Astrocyte (in vitro differentiated cells and primary cell): ENCODE results near the gene GPRC5A. TPM values are rescaled to one million over a fixed set of nuclear protein-coding genes. Genes with fewer than 3 reads are reported as not detected.
A peak's percentile ranks its signal among the peaks of the same experiment; 100 is the strongest.

ENCODE experiments used
- DNase-seq: peaks from one replicate; pipeline ENCODE4 v3.0.0-alpha.2; 2010; ENCODE audit warnings: low read depth
- FAIRE-seq: peaks from 2 replicates; lab custom pipeline; 2011; peaks lifted over from hg19 to GRCh38; lab: Jason Lieb, UNC
- H2AFZ ChIP-seq: 2 replicates; pipeline ENCODE4 v1.6.0; 2012; ENCODE audit warnings: low read depth, low read length, inconsistent platforms
- H3K27ac ChIP-seq: 2 replicates; pipeline ENCODE4 v1.5.1; 2011; ENCODE audit warnings: low read depth, low read length, inconsistent platforms
- H3K27me3 ChIP-seq: 2 replicates; pipeline ENCODE4 v1.6.0; 2011; ENCODE audit warnings: low read length, inconsistent platforms; ENCODE audit not compliant: insufficient read depth
- H3K36me3 ChIP-seq: 2 replicates; pipeline ENCODE4 v1.5.1; 2011; ENCODE audit warnings: low read length, inconsistent platforms; ENCODE audit not compliant: insufficient read depth
- H3K4me1 ChIP-seq: 2 replicates; pipeline ENCODE4 v1.5.1; 2011; ENCODE audit warnings: low read length, inconsistent platforms; ENCODE audit not compliant: insufficient read depth
- H3K4me2 ChIP-seq: 2 replicates; pipeline ENCODE4 v1.6.0; 2012; ENCODE audit warnings: low read length, inconsistent platforms
- H3K4me3 ChIP-seq: 2 replicates; pipeline ENCODE4 v1.5.1; 2011; ENCODE audit warnings: low read depth, mild to moderate bottlenecking, low read length, inconsistent platforms; ENCODE audit not compliant: insufficient read depth
- H3K79me2 ChIP-seq: 2 replicates; pipeline ENCODE4 v1.6.0; 2012; ENCODE audit warnings: mild to moderate bottlenecking, low read length, inconsistent platforms; ENCODE audit not compliant: insufficient read depth
- H3K9ac ChIP-seq: 2 replicates; pipeline ENCODE4 v1.6.0; 2012; ENCODE audit warnings: mild to moderate bottlenecking, low read length, inconsistent platforms
- H3K9me3 ChIP-seq: 2 replicates; pipeline ENCODE4 v1.5.1; 2012; ENCODE audit warnings: low read depth, mild to moderate bottlenecking, low read length, inconsistent platforms; ENCODE audit not compliant: insufficient read depth
- H4K20me1 ChIP-seq: 2 replicates; pipeline ENCODE4 v1.6.0; 2012; ENCODE audit warnings: low read length, inconsistent platforms; ENCODE audit not compliant: insufficient read depth
- H3K27ac Mint-ChIP-seq: one replicate; pipeline ENCODE4 v1.8.0; 2021; ENCODE audit warnings: mild to moderate bottlenecking, mixed read lengths; ENCODE audit not compliant: unreplicated experiment
- H3K27me3 Mint-ChIP-seq: one replicate; pipeline ENCODE4 v1.8.0; 2021; ENCODE audit warnings: low read depth, mixed read lengths; ENCODE audit not compliant: unreplicated experiment
- H3K36me3 Mint-ChIP-seq: one replicate; pipeline ENCODE4 v1.8.0; 2021; ENCODE audit warnings: low read depth, mixed read lengths; ENCODE audit not compliant: unreplicated experiment
- H3K4me1 Mint-ChIP-seq: one replicate; pipeline ENCODE4 v1.8.0; 2021; ENCODE audit warnings: low read depth, mixed read lengths; ENCODE audit not compliant: unreplicated experiment
- H3K4me3 Mint-ChIP-seq: one replicate; pipeline ENCODE4 v1.8.0; 2021; ENCODE audit warnings: mild to moderate bottlenecking, moderate library complexity, mixed read lengths; ENCODE audit not compliant: unreplicated experiment
- H3K9me3 Mint-ChIP-seq: one replicate; pipeline ENCODE4 v1.8.0; 2021; ENCODE audit warnings: mild to moderate bottlenecking, mixed read lengths; ENCODE audit not compliant: unreplicated experiment
- EZH2 ChIP-seq: IDR thresholded peaks from 2 replicates; pipeline ENCODE4 v1.6.1; 2012; ENCODE audit warnings: mild to moderate bottlenecking, low read length, inconsistent platforms; ENCODE audit not compliant: insufficient read depth
- total RNA-seq: library from RNA; stranded (reverse); gene quantifications from 2 replicates; pipeline ENCODE4 v1.2.1, GENCODE V29; 2021
- TF ChIP-seq, protein P1 (sequence below): IDR thresholded peaks from 2 replicates; pipeline ENCODE4 v1.5.1; 2011; ENCODE audit warnings: low read depth, mild to moderate bottlenecking, inconsistent platforms, low read length, moderate library complexity; ENCODE audit not compliant: insufficient read depth

Gene GPRC5A
- total RNA-seq, 1 donor from 2014 or later: 12.5 TPM

DNA sequence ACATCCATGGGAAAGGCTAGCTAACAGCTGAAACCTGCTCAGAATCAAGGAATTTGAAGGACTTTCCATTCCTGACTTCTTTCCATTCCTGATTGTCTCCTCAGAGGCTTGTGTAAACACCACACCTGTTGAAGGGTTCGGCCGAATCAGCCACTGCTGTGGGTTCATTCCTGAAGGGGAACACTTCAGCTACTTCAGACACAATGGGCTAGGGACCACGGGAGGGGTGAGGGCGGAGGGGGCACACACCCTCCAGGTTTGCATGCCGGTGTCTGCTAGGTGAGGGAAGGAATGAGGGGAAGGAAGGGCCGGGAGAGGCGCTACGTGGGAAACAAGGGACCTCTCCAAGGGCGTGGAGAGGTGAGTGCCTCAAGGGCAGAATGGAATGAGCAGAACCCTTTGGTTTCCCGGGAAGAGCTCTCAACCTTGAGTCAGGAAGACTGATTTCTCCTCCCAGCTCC is 1.3 kb downstream of the GPRC5A start:
- Histone ChIP-seq H3K27ac (no peak overlapping the region), H3K4me1 (peaks cover 22% of the 10 kb centered on the region), H3K4me2 (peak overlapping the region; percentile 91), H2AFZ (no peak overlapping the region), H4K20me1 (no peaks in the 10 kb centered on the region), H3K9ac (peak overlapping the region; percentile 20), H3K79me2 (peaks cover 13% of the 10 kb centered on the region), H3K36me3 (no peaks in the 10 kb centered on the region), H3K9me3 (no peaks in the 10 kb centered on the region), H3K4me3 (peak overlapping the region; percentile 25), H3K27me3 (no peaks in the 10 kb centered on the region)
- FAIRE-seq (no peak), DNase-seq (no peak)
- H3K27me3 Mint-ChIP-seq: peaks cover 10% of the 10 kb centered on the region
- peaks cover 5% of the 10 kb centered on the region for H3K4me1 Mint-ChIP-seq
- H3K36me3 Mint-ChIP-seq: no peaks in the 10 kb centered on the region
- no peak overlapping the region for H3K27ac Mint-ChIP-seq
- H3K9me3 Mint-ChIP-seq: no peaks in the 10 kb centered on the region
- H3K4me3 Mint-ChIP-seq: no peak overlapping the region
- TF ChIP-seq, protein P1, sequence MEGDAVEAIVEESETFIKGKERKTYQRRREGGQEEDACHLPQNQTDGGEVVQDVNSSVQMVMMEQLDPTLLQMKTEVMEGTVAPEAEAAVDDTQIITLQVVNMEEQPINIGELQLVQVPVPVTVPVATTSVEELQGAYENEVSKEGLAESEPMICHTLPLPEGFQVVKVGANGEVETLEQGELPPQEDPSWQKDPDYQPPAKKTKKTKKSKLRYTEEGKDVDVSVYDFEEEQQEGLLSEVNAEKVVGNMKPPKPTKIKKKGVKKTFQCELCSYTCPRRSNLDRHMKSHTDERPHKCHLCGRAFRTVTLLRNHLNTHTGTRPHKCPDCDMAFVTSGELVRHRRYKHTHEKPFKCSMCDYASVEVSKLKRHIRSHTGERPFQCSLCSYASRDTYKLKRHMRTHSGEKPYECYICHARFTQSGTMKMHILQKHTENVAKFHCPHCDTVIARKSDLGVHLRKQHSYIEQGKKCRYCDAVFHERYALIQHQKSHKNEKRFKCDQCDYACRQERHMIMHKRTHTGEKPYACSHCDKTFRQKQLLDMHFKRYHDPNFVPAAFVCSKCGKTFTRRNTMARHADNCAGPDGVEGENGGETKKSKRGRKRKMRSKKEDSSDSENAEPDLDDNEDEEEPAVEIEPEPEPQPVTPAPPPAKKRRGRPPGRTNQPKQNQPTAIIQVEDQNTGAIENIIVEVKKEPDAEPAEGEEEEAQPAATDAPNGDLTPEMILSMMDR: no peak
- TF ChIP-seq EZH2: no peak

DNA sequence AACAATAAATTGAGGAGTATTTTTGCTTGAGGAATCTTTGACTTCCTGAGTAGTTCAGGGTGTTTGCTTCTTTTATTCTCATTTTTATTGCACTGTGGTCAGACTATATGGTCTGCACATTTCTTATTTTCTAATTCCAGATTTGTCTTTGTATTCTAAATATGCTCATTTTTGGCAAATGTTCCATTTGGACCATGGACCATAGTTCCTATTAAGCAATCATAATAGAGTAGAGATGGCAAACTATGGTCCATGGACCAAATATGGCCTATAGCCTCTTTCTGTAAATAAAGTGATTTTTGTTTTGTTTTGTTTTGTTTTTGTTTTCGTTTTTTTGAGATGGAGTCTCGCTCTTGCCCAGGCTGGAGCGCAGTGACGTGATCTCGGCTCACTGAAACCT is 2.1 kb downstream of the GPRC5A start:
- no peak for DNase-seq
- Histone ChIP-seq H3K9me3 (no peaks in the 10 kb centered on the region), H3K9ac (no peak overlapping the region), H3K4me1 (peaks cover 23% of the 10 kb centered on the region), H3K79me2 (peaks cover 13% of the 10 kb centered on the region), H4K20me1 (no peaks in the 10 kb centered on the region), H3K4me2 (peak overlapping the region; percentile 91), H2AFZ (no peak overlapping the region), H3K4me3 (no peak overlapping the region), H3K27me3 (no peaks in the 10 kb centered on the region), H3K36me3 (no peaks in the 10 kb centered on the region), H3K27ac (no peak overlapping the region)
- H3K36me3 Mint-ChIP-seq: no peaks in the 10 kb centered on the region
- FAIRE-seq: no peak
- H3K4me1 Mint-ChIP-seq: peaks cover 5% of the 10 kb centered on the region
- no peak overlapping the region for H3K4me3 Mint-ChIP-seq
- peaks cover 7% of the 10 kb centered on the region for H3K27me3 Mint-ChIP-seq
- H3K27ac Mint-ChIP-seq: no peak overlapping the region
- TF ChIP-seq, protein P1: no peak
- TF ChIP-seq EZH2: no peak
- no peaks in the 10 kb centered on the region for H3K9me3 Mint-ChIP-seq

DNA sequence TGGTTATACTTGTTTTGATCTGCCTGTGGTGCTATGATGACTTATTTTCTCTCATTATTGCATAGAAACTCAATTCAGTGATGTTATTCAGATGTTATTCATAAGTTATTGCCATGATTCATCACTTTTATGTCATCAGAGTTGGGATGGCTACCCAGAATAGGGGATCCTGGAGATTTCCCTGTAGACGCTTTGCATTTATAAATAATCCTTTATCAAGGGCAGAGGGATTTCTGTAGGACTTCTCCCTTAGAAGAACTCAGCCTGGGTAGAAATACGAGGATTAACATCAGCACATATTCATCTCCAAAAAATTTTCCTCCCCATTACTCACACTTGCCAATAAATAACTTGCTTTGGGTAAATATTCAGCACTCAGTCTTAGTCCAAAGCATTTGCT is 4.9 kb downstream of the GPRC5A start:
- Mint-ChIP-seq H3K36me3 (no peaks in the 10 kb centered on the region), H3K27me3 (no peaks in the 10 kb centered on the region), H3K27ac (no peak overlapping the region), H3K4me1 (peaks cover 18% of the 10 kb centered on the region), H3K4me3 (no peak overlapping the region), H3K9me3 (no peaks in the 10 kb centered on the region)
- Histone ChIP-seq H3K9ac (peak overlapping the region; percentile 12), H3K4me3 (no peak overlapping the region), H3K9me3 (no peaks in the 10 kb centered on the region), H3K79me2 (peaks cover 13% of the 10 kb centered on the region), H2AFZ (no peak overlapping the region), H3K4me2 (peak overlapping the region; percentile 47), H3K27me3 (no peaks in the 10 kb centered on the region), H3K27ac (peak overlapping the region; percentile 55), H4K20me1 (no peaks in the 10 kb centered on the region), H3K4me1 (peaks cover 35% of the 10 kb centered on the region), H3K36me3 (no peaks in the 10 kb centered on the region)
- TF ChIP-seq, protein P1: no peak
- TF ChIP-seq EZH2: no peak
- peak; percentile 62 for DNase-seq
- FAIRE-seq: peak; percentile 72
